Central memory CD4-positive, alpha-beta T cell (primary cell): ENCODE measurements around the gene CHKB.
"Not testable (repeated sequence)": the region's sequence is repeated elsewhere in the genome, so short reads cannot be mapped to it uniquely, and the experiment has no call there.

Experiments used
- DNase-seq: peaks from one replicate; pipeline ENCODE4 v3.0.0; 2022

Gene CHKB

GRCh38 chr22:50547263-50547985 is 35.2 kb downstream of the CHKB start:
- DNase-seq: no peak

- no peak for DNase-seq
Observed at GRCh38 chr22:50546326-50547262, 36.1 kb downstream of the CHKB start.

GRCh38 chr22:50545522-50546325 is 36.9 kb downstream of the CHKB start, which contains the start of gene KLHDC7B:
Gene KLHDC7B (plus strand): TSS chr22:50545899. CDS start chr22:50546244, 345 bp downstream.
- no peak for DNase-seq

DNA sequence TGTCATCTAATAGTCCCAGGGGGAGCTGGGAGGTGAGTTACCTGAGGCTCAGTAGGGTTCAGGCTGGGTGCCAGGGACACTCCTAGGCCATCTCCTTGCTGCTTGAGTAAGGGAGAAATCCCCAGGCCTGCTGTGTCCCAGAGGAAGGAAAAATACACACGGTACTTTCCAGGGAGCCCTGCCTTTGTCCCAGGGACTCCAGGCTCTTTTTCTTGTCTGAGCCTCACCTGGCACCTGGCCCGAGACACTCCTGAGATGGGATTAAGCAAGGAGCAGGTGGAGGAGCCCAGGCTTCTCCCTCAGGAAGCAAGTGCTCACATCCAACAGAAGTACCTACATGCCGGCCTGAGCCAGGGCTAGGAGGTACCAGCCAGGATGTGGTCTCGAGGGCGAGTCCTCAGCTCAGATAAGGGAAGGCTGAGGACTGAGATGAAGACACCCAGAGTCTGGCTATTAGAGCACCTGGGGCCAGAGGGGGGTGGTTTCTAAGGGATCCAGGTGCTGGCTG is 37.8 kb downstream of the CHKB start:
- no peak for DNase-seq

GRCh38 chr22:50544078-50544745 is 38.4 kb downstream of the CHKB start:
- DNase-seq: peak; percentile 72

GRCh38 chr22:50542416-50542927 is 40.2 kb downstream of the CHKB start:
- DNase-seq: no peak

DNA sequence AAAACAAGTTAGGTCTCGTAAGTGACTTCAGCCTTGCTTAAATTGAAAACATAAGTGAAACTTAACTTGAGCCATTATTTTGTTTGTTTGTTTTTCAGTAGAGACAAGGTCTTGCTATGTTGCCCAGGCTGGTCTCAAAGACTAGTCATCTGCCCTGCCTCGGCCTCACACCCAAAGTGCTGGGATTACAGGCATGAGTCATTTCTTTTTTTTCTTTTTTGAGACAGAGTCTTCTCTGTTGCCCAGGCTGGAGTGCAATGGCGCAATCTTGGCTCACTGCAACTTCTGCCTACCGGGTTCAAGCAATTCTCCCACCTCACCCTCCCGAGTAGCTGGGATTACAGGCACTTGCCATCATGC is 41.0 kb downstream of the CHKB start:
- DNase-seq: not testable (repeated sequence)

GRCh38 chr22:50540381-50540780 is 42.3 kb downstream of the CHKB start:
- DNase-seq: no peak

GRCh38 chr22:50537765-50538164 is 44.9 kb downstream of the CHKB start:
- DNase-seq: no peak

GRCh38 chr22:50536226-50536625 is 46.4 kb downstream of the CHKB start:
- DNase-seq: no peak

- DNase-seq: no peak
Observed at GRCh38 chr22:50535113-50535512, 47.5 kb downstream of the CHKB start.

- DNase-seq: not testable (repeated sequence)
Observed at GRCh38 chr22:50533856-50534711, 48.6 kb downstream of the CHKB start.

DNA sequence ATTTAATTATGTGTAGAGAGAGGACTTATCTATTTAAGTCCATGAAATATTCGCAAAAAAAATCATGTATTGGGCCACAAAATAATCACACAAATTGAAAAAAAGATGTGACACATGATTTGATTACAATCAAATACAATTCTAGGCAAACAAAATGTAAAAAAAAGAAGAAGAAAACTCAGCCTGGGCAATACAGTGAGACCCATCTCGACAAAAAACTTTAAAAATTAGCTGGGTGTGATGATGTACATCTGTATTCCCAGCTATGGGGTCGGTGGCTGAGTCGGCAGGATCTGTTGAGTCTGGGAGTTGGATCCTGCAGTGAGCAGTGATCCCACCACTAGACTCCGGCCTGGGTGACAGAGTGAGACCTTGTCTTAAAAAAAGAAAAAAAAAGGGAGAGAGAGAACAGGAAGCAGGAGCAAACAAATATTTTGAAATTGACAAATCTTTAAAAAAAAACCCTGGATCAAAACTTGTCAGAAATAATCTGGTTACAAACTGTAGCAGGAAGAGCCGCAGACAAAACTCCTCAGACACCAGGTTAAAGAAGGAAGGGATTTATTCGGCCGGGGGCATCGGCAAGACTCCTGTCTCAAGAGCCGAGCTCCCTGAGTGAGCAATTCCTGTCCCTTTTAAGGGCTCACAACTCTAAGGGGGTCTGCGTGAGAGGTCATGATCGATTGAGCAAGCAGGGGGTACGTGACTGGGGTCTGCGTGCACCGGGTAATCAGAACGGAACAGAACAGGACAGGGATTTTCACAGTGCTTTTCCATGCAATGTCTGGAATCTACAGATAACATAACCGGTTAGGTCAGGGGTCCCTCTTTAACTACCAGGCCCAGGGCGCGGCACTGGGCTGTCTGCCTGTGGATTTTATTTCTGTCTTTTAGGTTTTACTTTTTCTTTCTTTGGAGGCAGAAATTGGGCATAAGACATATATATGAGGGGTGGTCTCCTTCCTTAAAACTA is 49.5 kb downstream of the CHKB start:
- DNase-seq: no peak

DNA sequence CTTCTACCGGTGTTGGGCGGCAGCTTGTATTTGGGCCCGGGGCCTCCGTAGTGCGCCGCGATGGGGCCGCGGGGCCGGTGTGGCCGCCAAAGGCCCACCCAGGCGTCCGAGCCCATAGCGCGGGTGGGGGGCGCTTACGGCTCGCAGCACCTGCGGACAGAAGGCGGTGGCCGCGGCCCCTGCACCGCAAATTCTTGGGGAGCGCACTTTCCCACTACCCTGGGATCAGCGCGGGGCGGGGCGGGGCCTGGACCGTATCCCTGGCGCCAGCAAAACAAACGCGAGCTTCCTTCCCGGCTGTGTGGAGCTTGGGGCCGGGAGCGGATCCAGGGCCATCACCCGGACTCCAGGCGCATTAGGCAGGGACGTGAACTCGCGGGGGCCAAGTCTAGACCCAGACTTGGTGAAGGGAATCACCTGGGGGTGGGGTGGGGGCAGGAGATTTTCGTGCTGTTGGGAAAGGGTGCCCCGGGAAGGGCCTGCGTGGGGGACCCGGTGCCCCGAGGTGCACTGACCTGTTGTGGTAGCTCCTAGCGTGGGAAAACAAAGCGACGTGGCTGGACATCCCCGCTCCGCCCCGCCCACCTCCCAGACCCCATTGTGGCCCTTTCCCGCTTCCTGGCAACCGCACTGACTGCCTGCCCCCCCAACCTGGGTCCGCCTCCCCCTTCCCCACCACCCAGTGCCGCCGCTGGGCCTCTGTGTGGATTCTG is 50.5 kb downstream of the CHKB start:
- no peak for DNase-seq

DNA sequence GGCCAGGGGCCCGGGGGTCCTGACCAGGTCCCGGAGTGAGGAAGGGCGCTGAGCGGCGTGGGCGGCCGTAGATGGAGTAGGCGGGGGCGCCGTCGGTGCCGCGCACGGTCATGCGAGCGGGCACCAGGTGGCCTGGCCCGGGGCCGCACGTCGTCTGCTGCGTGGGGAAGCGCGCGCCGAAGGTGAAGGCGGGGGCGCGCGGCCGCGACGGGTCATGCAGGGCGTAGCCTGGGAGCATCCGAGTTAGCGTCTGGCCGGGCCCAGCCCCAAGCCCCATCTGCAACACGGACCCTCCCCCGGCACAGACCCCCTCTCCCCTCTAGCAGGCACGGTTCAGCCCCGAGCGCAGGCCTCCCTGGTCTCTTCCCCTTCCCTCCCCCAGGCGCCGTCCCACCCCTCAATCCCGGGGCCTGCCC is 51.1 kb downstream of the CHKB start:
- peak; percentile 50 for DNase-seq

DNA sequence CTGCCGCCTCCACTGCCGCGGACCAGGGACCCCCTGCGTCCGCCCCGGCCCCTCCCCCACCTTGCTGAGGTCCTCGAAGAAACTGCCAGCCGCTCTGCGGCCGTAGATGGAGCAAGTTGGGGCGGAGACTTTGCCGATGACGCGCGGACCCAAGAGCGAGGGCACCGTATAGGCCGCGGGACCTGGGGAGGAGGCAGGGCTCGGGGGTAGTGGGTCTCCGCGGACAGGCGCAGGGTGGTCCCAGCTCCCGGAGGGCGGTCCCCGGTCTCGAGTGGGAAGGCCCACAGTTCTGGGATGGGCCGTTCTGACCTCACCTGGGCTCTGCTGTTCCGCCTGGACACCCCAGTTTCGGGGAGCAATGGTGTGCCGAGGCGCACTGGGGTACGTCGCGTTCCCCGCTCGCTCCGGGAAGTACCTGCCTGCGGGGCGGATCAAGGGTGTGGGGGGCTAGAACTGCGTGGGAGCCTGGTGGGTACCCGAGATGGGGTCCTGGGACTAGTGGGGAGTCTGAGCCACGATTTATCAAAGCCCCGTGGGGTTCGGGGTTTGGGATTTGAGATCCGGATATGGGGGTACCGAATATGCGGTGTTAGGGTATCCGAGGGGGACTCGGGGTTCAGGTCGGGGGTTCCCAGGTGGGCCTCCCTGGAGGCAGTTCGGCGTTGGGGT is 51.6 kb downstream of the CHKB start:
- peak; percentile 69 for DNase-seq

- no peak for DNase-seq
Observed at GRCh38 chr22:50530580-50530876, 52.1 kb downstream of the CHKB start.

GRCh38 chr22:50529897-50530579 is 52.6 kb downstream of the CHKB start, which contains the start of gene TYMP:
Gene TYMP (minus strand): TSS chr22:50530012. CDS start chr22:50529709, 303 bp downstream.
- DNase-seq: peak; percentile 50
